H9 (cell line): Measurements from ENCODE around the gene LONRF3. TPM values are rescaled to one million over a fixed set of nuclear protein-coding genes. Genes with fewer than 3 reads are reported as not detected.

ENCODE experiments used
- DNase-seq: peaks from one replicate; pipeline ENCODE4 v3.0.0-alpha.2; 2017
- H2AFZ ChIP-seq: one replicate; pipeline ENCODE4 v1.6.1; 2013; ENCODE audit warnings: mild to moderate bottlenecking, low read length, control low read depth, moderate library complexity
- H2AK5ac ChIP-seq: 2 replicates; pipeline ENCODE4 v1.6.1; 2013; ENCODE audit warnings: low read length, control low read depth, mixed read lengths; ENCODE audit not compliant: insufficient read length
- H2BK120ac ChIP-seq: one replicate; pipeline ENCODE4 v1.6.1; 2013; ENCODE audit warnings: low read depth, mild to moderate bottlenecking, low read length, control low read depth, inconsistent platforms; ENCODE audit not compliant: poor library complexity, severe bottlenecking
- H2BK12ac ChIP-seq: 2 replicates; pipeline ENCODE4 v1.6.1; 2013; ENCODE audit warnings: low read length, control low read depth, mixed read lengths, low read depth; ENCODE audit not compliant: insufficient read length
- H2BK15ac ChIP-seq: 2 replicates; pipeline ENCODE4 v1.6.1; 2013; ENCODE audit warnings: low read depth, low read length, control low read depth
- H2BK20ac ChIP-seq: one replicate; pipeline ENCODE4 v1.6.1; 2013; ENCODE audit warnings: low read depth, mild to moderate bottlenecking, low read length, control low read depth, inconsistent platforms; ENCODE audit not compliant: poor library complexity, severe bottlenecking
- H2BK5ac ChIP-seq: 2 replicates; pipeline ENCODE4 v1.6.1; 2013; ENCODE audit warnings: low read length, control low read depth, mixed read lengths; ENCODE audit not compliant: insufficient read length
- H3K14ac ChIP-seq: 2 replicates; pipeline ENCODE4 v1.6.1; 2013; ENCODE audit warnings: low read length, control low read depth; ENCODE audit not compliant: insufficient read depth
- H3K18ac ChIP-seq: 2 replicates; pipeline ENCODE4 v1.6.1; 2013; ENCODE audit warnings: low read depth, mild to moderate bottlenecking, mixed read lengths, low read length, control low read depth; ENCODE audit not compliant: insufficient read length
- H3K23ac ChIP-seq: 2 replicates; pipeline ENCODE4 v1.6.1; 2013; ENCODE audit warnings: low read length, control low read depth, mixed read lengths, low read depth; ENCODE audit not compliant: insufficient read length
- H3K23me2 ChIP-seq: 2 replicates; pipeline ENCODE4 v1.6.1; 2013; ENCODE audit warnings: low read depth, mild to moderate bottlenecking, mixed read lengths, low read length, control low read depth; ENCODE audit not compliant: insufficient read length, poor library complexity, severe bottlenecking
- H3K27ac ChIP-seq: 2 replicates; pipeline ENCODE4 v1.5.1; 2013; ENCODE audit warnings: low read length, control low read depth, mixed read lengths, low read depth; ENCODE audit not compliant: insufficient read length
- H3K27me3 ChIP-seq: 2 replicates; pipeline ENCODE4 v1.6.1; 2013; ENCODE audit warnings: low read length, control low read depth, inconsistent platforms; ENCODE audit not compliant: insufficient read depth
- H3K4ac ChIP-seq: 2 replicates; pipeline ENCODE4 v1.6.1; 2013; ENCODE audit warnings: low read depth, mild to moderate bottlenecking, control low read depth, inconsistent platforms, low read length, moderate library complexity
- H3K4me1 ChIP-seq: 2 replicates; pipeline ENCODE4 v1.6.1; 2013; ENCODE audit warnings: low read length, control low read depth, inconsistent platforms; ENCODE audit not compliant: insufficient read depth
- H3K4me2 ChIP-seq: 2 replicates; pipeline ENCODE4 v1.6.1; 2013; ENCODE audit warnings: low read length, control low read depth, mixed read lengths; ENCODE audit not compliant: insufficient read length, insufficient read depth
- H3K56ac ChIP-seq: 2 replicates; pipeline ENCODE4 v1.6.1; 2013; ENCODE audit warnings: low read depth, mild to moderate bottlenecking, mixed read lengths, low read length, control low read depth; ENCODE audit not compliant: insufficient read length
- H3K79me1 ChIP-seq: 2 replicates; pipeline ENCODE4 v1.6.1; 2013; ENCODE audit warnings: low read depth, mild to moderate bottlenecking, moderate library complexity, low read length, control low read depth, inconsistent platforms; ENCODE audit not compliant: insufficient read depth, poor library complexity, severe bottlenecking
- H3K79me2 ChIP-seq: 2 replicates; pipeline ENCODE4 v1.6.1; 2013; ENCODE audit warnings: low read length, control low read depth, inconsistent platforms; ENCODE audit not compliant: insufficient read depth
- H3K9ac ChIP-seq: 2 replicates; pipeline ENCODE4 v1.6.1; 2013; ENCODE audit warnings: low read length, control low read depth, mixed read lengths; ENCODE audit not compliant: insufficient read length; ENCODE audit errors: extremely low read depth
- H3K9me3 ChIP-seq: one replicate; pipeline ENCODE4 v1.6.1; 2013; ENCODE audit warnings: low read depth, low read length, inconsistent platforms; ENCODE audit not compliant: control insufficient read depth
- H3T11ph ChIP-seq: one replicate; pipeline ENCODE4 v1.6.1; 2013; ENCODE audit warnings: mild to moderate bottlenecking, low read length, control low read depth, inconsistent platforms
- H4K20me1 ChIP-seq: one replicate; pipeline ENCODE4 v1.6.1; 2013; ENCODE audit not compliant: control insufficient read depth, insufficient read length, insufficient read depth
- H4K5ac ChIP-seq: 2 replicates; pipeline ENCODE4 v1.6.1; 2013; ENCODE audit warnings: low read depth, mild to moderate bottlenecking, mixed read lengths, low read length, control low read depth; ENCODE audit not compliant: insufficient read length
- H4K8ac ChIP-seq: replicated peaks from 2 replicates; pipeline ENCODE4 v1.6.1; 2013; ENCODE audit warnings: low read length, control low read depth, mixed read lengths, low read depth; ENCODE audit not compliant: insufficient read length
- H4K91ac ChIP-seq: 2 replicates; pipeline ENCODE4 v1.6.1; 2013; ENCODE audit warnings: low read depth, mild to moderate bottlenecking, moderate library complexity, mixed read lengths, low read length, control low read depth; ENCODE audit not compliant: insufficient read length
- H3K27ac Mint-ChIP-seq, 3 experiments: 2 replicates in 2 of 3; 3 replicates in 1 of 3; pipeline ENCODE4 v1.8.0; 2020 to 2021; ENCODE audit warnings: mixed read lengths in 3 of 3, mild to moderate bottlenecking in 1 of 3, moderate library complexity in 1 of 3
- H3K27me3 Mint-ChIP-seq: 2 replicates; pipeline ENCODE4 v1.8.0; 2021; ENCODE audit warnings: low read depth, mild to moderate bottlenecking, moderate library complexity, mixed read lengths
- H3K36me3 Mint-ChIP-seq, 3 experiments: 2 replicates in 2 of 3; 3 replicates in 1 of 3; pipeline ENCODE4 v1.8.0; 2020 to 2021; ENCODE audit warnings: low read depth in 3 of 3, mixed read lengths in 3 of 3; ENCODE audit not compliant: insufficient read depth in 1 of 3
- H3K4me1 Mint-ChIP-seq, 2 experiments: 2 replicates each; pipeline ENCODE4 v1.8.0; 2020; ENCODE audit warnings: mixed read lengths in 2 of 2
- H3K4me3 Mint-ChIP-seq, 2 experiments: 2 replicates in 1 of 2; 3 replicates in 1 of 2; pipeline ENCODE4 v1.8.0; 2020 to 2021; ENCODE audit warnings: mild to moderate bottlenecking in 2 of 2, mixed read lengths in 2 of 2, moderate library complexity in 1 of 2
- H3K9me3 Mint-ChIP-seq, 2 experiments: 2 replicates in 1 of 2; 3 replicates in 1 of 2; pipeline ENCODE4 v1.8.0; 2020; ENCODE audit warnings: mild to moderate bottlenecking in 2 of 2, mixed read lengths in 2 of 2, moderate library complexity in 1 of 2
- CTCF ChIP-seq: fragments of 200-600 bp; sonication (generic); conservative IDR thresholded peaks from 3 replicates; pipeline ENCODE4 v1.8.0; 2021; ENCODE audit warnings: antibody characterized with exemption, mild to moderate bottlenecking
- WGBS: extraction: QIAGEN DNeasy Blood & Tissue Kit; methylation state at CpG from one replicate; pipeline ENCODE4 v1.1.7; 2013; ENCODE audit warnings: missing lambda C conversion rate, low lambda C conversion rate, mixed read lengths; ENCODE audit not compliant: insufficient read length; ENCODE audit errors: extremely low coverage; 5-methylcytosine and 5-hydroxymethylcytosine counted together
- total RNA-seq: library from RNA; stranded (reverse); gene quantifications from 2 replicates; pipeline ENCODE4 v1.2.1, GENCODE V29; 2021

Gene LONRF3
- total RNA-seq, 1 experiment from 2014 or later, result 0.33 TPM

- Histone ChIP-seq H3K27me3 (peaks cover 62% of the 10 kb centered on the region), H3K4me1 (no peaks in the 10 kb centered on the region), H3K9me3 (peaks cover 32% of the 10 kb centered on the region), H3K23ac (no peak overlapping the region), H3K4me2 (peak overlapping the region; percentile 41), H4K20me1 (no peaks in the 10 kb centered on the region), H3K23me2 (no peaks in the 10 kb centered on the region), H3K18ac (no peak overlapping the region), H3K27ac (no peak overlapping the region), H3T11ph (no peak overlapping the region), H3K56ac (no peak overlapping the region), H3K79me1 (no peaks in the 10 kb centered on the region), H3K14ac (no peak overlapping the region), H3K79me2 (no peaks in the 10 kb centered on the region), H4K91ac (no peak overlapping the region), H2BK20ac (no peak overlapping the region), H2AFZ (no peak overlapping the region), H3K9ac (no peak overlapping the region), H2BK12ac (no peak overlapping the region), H2AK5ac (no peak overlapping the region), H2BK5ac (no peak overlapping the region), H4K8ac (no peak overlapping the region), H3K4ac (no peak overlapping the region), H2BK120ac (no peak overlapping the region), H4K5ac (no peak overlapping the region), H2BK15ac (no peak overlapping the region)
- Mint-ChIP-seq H3K4me3 (peak overlapping the region; percentile 31 to 73), H3K4me1 (peaks cover 5 to 15% of the 10 kb centered on the region in 2 experiments), H3K27ac (no peak overlapping the region), H3K9me3 (peaks cover 56 to 71% of the 10 kb centered on the region in 2 experiments), H3K27me3 (peaks cover 100% of the 10 kb centered on the region), H3K36me3 (peaks cover 2 to 4% (median 3%) of the 10 kb centered on the region in 3 experiments; a peak in 6 of 7 replicates)
- no peak for TF ChIP-seq CTCF
- no CpG with 5 or more reads among the region's 64 CpGs for WGBS
- no peak for DNase-seq
Measured at GRCh38 chrX:118975831-118976598, 1.6 kb downstream of the LONRF3 start.
